ENCODE data around the gene CUL2. TPM values are rescaled to one million over a fixed set of nuclear protein-coding genes. Genes with fewer than 3 reads are reported as not detected.

The CUL2 gene
- total RNA-seq, 2 donors from 2014 or later: 26.4 to 30.1 TPM

GRCh38 chr10:35040760-35041501, 49.2 kb downstream of the CUL2 start:
- ATAC-seq: peak in 1 of 2 donors; percentile 12
- DNase-seq: no peak
- intact Hi-C loops (cut with DNase I): no loop called here

GRCh38 chr10:35037104-35037503, 53.0 kb downstream of the CUL2 start:
- DNase-seq (no peak), ATAC-seq (no peak)
- intact Hi-C loops (cut with DNase I): no loop called here

- intact Hi-C loops (cut with DNase I): no loop called here
- DNase-seq (no peak), ATAC-seq (no peak)
These were observed 54.5 kb downstream of the CUL2 start for GRCh38 chr10:35035606-35036005.

GRCh38 chr10:35027567-35027966, 62.6 kb downstream of the CUL2 start:
- ATAC-seq (no peak), DNase-seq (no peak)
- intact Hi-C loops (cut with DNase I): no loop called here

- DNase-seq: no peak
- intact Hi-C loops (cut with DNase I): no loop called here
These were observed 64.2 kb downstream of the CUL2 start for GRCh38 chr10:35025916-35026315.

GRCh38 chr10:35020481-35020880, 69.7 kb downstream of the CUL2 start:
- no peak for ATAC-seq
- DNase-seq: no peak
- intact Hi-C loops (cut with DNase I): no loop called here

More at GRCh38 chr10:35025916-35026315, 64.2 kb downstream of the CUL2 start:
- peak in 1 of 2 donors; percentile 38 for ATAC-seq

GRCh38 chr10:35019041-35020024, 70.8 kb downstream of the CUL2 start:
- intact Hi-C loops (cut with DNase I): no loop called here
- no peak for DNase-seq
- ATAC-seq: peak in 1 of 2 donors; percentile 26

GRCh38 chr10:35017608-35018007, 72.5 kb downstream of the CUL2 start:
- intact Hi-C loops (cut with DNase I): no loop called here
- DNase-seq (no peak), ATAC-seq (no peak)

- DNase-seq (no peak), ATAC-seq (no peak)
- intact Hi-C loops (cut with DNase I): no loop called here
These were observed 74.2 kb downstream of the CUL2 start for GRCh38 chr10:35015843-35016408.

GRCh38 chr10:35012781-35013180, 77.4 kb downstream of the CUL2 start:
- intact Hi-C loops (cut with DNase I): no loop called here
- DNase-seq (no peak), ATAC-seq (no peak)

GRCh38 chr10:35011771-35012191, 78.4 kb downstream of the CUL2 start:
- ATAC-seq (no peak), DNase-seq (no peak)
- intact Hi-C loops (cut with DNase I): no loop called here

GRCh38 chr10:35007858-35008301, 82.3 kb downstream of the CUL2 start:
- ATAC-seq: no peak
- intact Hi-C loops (cut with DNase I): no loop called here

GRCh38 chr10:35006836-35007235, 83.3 kb downstream of the CUL2 start:
- DNase-seq (no peak), ATAC-seq (peak in 1 of 2 donors; percentile 19)
- intact Hi-C loops (cut with DNase I): no loop called here

More at GRCh38 chr10:35007858-35008301, 82.3 kb downstream of the CUL2 start:
- DNase-seq: no peak

- ATAC-seq: peak; percentile 59 to 97
These were observed 84.3 kb downstream of the CUL2 start for GRCh38 chr10:35005868-35006267.

GRCh38 chr10:35004651-35005050, 85.5 kb downstream of the CUL2 start:
- ATAC-seq (no peak), DNase-seq (no peak)
- intact Hi-C loops (cut with DNase I): no loop called here

More at GRCh38 chr10:35005868-35006267, 84.3 kb downstream of the CUL2 start:
- no peak for DNase-seq
- intact Hi-C loops (cut with DNase I): no loop called here

GRCh38 chr10:35003906-35004305, 86.2 kb downstream of the CUL2 start:
- intact Hi-C loops (cut with DNase I): no loop called here
- ATAC-seq (no peak), DNase-seq (no peak)

- intact Hi-C loops (cut with DNase I): no loop called here
- DNase-seq: no peak
- no peak for ATAC-seq
These were observed 89.2 kb downstream of the CUL2 start for GRCh38 chr10:35000936-35001335.

GRCh38 chr10:34999532-34999931, 90.6 kb downstream of the CUL2 start:
- DNase-seq (no peak), ATAC-seq (no peak)
- intact Hi-C loops (cut with DNase I): no loop called here

- intact Hi-C loops (cut with DNase I): no loop called here
- DNase-seq: no peak
- no peak for ATAC-seq
These were observed 91.2 kb downstream of the CUL2 start for GRCh38 chr10:34998940-34999339.

- intact Hi-C loops (cut with DNase I): no loop called here
- DNase-seq (peak; percentile 37), ATAC-seq (peak in 1 of 2 donors; percentile 35)
These were observed 93.3 kb downstream of the CUL2 start for GRCh38 chr10:34996843-34997242.
